Gastroesophageal sphincter (tissue), 3 donors: ENCODE data around the gene MPND.

Experiments
- CTCF ChIP-seq, 4 experiments: fragments of 200-600 bp in 2 of 4; fragments of 450-650 bp in 2 of 4; sonication (generic) in 1 of 4; IDR thresholded peaks; one replicate each; pipeline ENCODE4 v1.5.1; 2017 to 2019; ENCODE audit warnings: antibody characterized with exemption in 4 of 4, mild to moderate bottlenecking in 2 of 4, moderate library complexity in 2 of 4
- EP300 ChIP-seq: sonication (generic); formaldehyde crosslinking; IDR thresholded peaks from one replicate; pipeline ENCODE4 v1.6.1; 2017; ENCODE audit warnings: antibody characterized with exemption, mild to moderate bottlenecking
- POLR2A ChIP-seq, 2 donors: fragments of 450-650 bp; IDR thresholded peaks; one replicate each; pipeline ENCODE4 v1.6.1; 2017; ENCODE audit warnings: antibody characterized with exemption in 2 of 2, mild to moderate bottlenecking in 2 of 2, moderate library complexity in 1 of 2
- POLR2AphosphoS5 ChIP-seq: sonication (generic); formaldehyde crosslinking; IDR thresholded peaks from one replicate; pipeline ENCODE4 v1.6.1; 2017; ENCODE audit warnings: antibody characterized with exemption

- TF ChIP-seq EP300 (no peak), POLR2A (IDR thresholded peaks at IDR 0.05) (no peak), CTCF (IDR thresholded peaks at IDR 0.05) (no peak), POLR2AphosphoS5 (no peak)
Observed at GRCh38 chr19:4305257-4305612, 38.1 kb upstream of the MPND start.
